Motor neuron (in vitro differentiated cells): Measurements from ENCODE around the gene ABLIM1. TPM values are rescaled to one million over a fixed set of nuclear protein-coding genes. Genes with fewer than 3 reads are reported as not detected.

Experiments used
- ATAC-seq, 8 experiments: fragments of 200-7000 bp; cut with Tn5 transposase; replicated peaks in 6 of 8; 2 replicates each; pipeline ENCODE4 v1.8.0; 2021; ENCODE audit warnings: mild to moderate bottlenecking in 8 of 8, moderate library complexity in 8 of 8
- H3K27ac ChIP-seq, 2 donors: fragments of 250-450 bp; sonication (Bioruptor Pico); 2 replicates each; pipeline ENCODE4 v1.9.0; 2021; ENCODE audit warnings: antibody characterized with exemption in 2 of 2, mild to moderate bottlenecking in 2 of 2, moderate library complexity in 1 of 2
- H3K4me1 ChIP-seq, 2 donors: fragments of 250-450 bp; sonication (Bioruptor Pico); replicated peaks in 1 of 2; 2 replicates each; pipeline ENCODE4 v1.6.1; 2021; ENCODE audit warnings: antibody characterized with exemption in 2 of 2, mild to moderate bottlenecking in 2 of 2, moderate library complexity in 1 of 2
- H3K4me3 ChIP-seq, 5 donors: fragments of 250-450 bp; sonication (Bioruptor Pico); 2 replicates each; pipeline ENCODE4 v1.9.0; 2021; ENCODE audit warnings: antibody characterized with exemption in 5 of 5, mild to moderate bottlenecking in 5 of 5, moderate library complexity in 4 of 5
- WGBS, 10 experiments: fragments of 450-650 bp; shearing (Covaris generic); methylation state at CpG; one replicate each; pipeline ENCODE4 v1.0.0; 2022; 5-methylcytosine and 5-hydroxymethylcytosine counted together
- in situ Hi-C, 9 experiments: fragments of 400-800 bp; cut with MboI; loops; one replicate each; pipeline ENCODE4 v1.15.0; 2021; ENCODE audit warnings: low sequenced_read_pairs in 9 of 9, low pct_unique_long_range_greater_than_20kb in 2 of 9; ENCODE audit not compliant: unreplicated experiment in 9 of 9
- total RNA-seq, 8 experiments: library from RNA; unstranded; fragments of 300-600 nt; gene quantifications; 2 replicates each; pipeline versions ENCODE4 v1.2.3 to v1.2.4, GENCODE V29; 2022

ABLIM1 gene
- total RNA-seq, 8 experiments from 2014 or later = 14.2 to 129 (median 32.4) TPM

DNA sequence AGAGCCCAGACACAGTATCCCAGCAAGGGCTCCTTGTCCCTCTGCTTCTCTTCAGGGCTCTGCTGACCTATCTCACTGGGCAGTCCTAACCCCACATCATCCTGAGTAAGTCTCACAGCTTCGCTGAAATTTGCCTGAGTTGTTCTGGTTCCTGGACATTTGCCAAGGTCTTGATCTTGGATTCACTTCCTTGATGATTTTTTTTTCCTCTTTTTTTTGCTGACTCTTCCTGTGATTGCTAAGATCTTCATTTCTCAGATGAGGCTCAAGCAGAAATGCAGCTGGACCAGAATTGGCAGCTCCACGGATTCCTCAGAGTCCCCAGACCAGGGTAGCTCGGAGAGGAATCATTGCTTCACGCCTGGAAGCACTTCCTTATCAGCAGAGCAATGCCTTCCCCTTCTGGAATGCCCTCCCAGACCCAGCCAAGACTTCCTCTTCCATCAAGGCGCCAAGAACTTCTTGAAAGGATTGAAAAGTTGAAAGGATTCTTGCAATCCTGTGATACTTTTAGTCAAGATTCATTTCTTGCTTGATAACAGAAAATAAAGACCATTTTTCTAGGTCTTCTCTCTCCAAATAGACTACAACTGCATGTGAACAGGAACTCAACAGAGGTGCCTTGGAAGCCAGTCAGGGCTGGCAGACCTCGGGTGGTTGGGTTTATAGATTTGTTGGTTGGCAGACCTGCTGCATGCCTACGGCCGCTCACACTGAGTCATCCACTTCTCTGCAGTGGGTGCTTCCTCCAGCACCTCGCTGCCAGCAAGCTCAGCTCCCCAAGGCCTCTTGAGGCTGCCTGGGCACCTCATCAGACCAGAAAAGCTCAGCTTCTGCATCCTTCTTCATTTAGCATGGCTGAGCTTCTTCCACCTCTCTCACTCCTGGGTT, 244.9 kb downstream of the ABLIM1 start:
- 26 to 100% (median 75%) methylated on average over 1 to 8 of the region's 9 CpGs; no CpG with 5 or more reads in 1 of the 10 experiments for whole genome bisulfite sequencing, 10 experiments
- no peak for ATAC-seq
- Histone ChIP-seq H3K27ac (no peak overlapping the region), H3K4me1 (no peaks in the 10 kb centered on the region), H3K4me3 (no peak overlapping the region)
- in situ Hi-C loops = loop anchor here in 2 of 9 experiments (25.0 kb wide), 1 partner anchor 101 kb away; no protein-coding TSS in a partner anchor

DNA sequence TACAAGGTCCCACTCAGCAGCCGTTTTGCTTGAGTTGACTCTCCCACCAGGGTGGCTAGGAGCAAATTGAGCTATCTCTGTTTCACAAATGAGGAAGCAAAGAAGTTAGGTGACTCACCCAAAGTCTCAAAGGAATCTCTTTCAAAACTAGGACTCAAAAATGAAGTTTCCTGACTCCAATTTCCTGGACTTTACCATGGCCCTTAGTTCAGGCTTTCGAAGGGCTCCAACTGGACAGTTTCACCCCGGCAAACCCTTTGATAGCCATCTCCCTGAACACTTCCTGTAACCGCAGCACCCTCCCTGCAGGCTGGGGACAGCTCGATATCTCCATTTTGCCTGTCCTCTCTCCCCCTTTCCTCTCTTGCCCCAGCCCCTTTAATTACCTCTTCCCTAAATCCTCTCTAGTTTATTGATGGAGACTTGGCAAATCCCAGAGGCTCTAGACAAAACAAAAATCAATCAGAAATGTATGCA, 249.1 kb downstream of the ABLIM1 start:
- 20 to 100% (median 63%) methylated on average over 1 to 5 of the region's 5 CpGs; no CpG with 5 or more reads in 1 of the 10 experiments for WGBS, 10 experiments
- Histone ChIP-seq H3K4me1 (no peaks in the 10 kb centered on the region), H3K27ac (no peak overlapping the region), H3K4me3 (no peak overlapping the region)
- no peak for ATAC-seq
- in situ Hi-C loops = loop anchor here in 2 of 9 experiments (25.0 kb wide), 1 partner anchor 97 kb away; no protein-coding TSS in a partner anchor

GRCh38 chr10:114408112-114408967, 249.7 kb downstream of the ABLIM1 start:
- in situ Hi-C loops = loop anchor here in 2 of 9 experiments (25.0 kb wide), 1 partner anchor 96 kb away; no protein-coding TSS in a partner anchor
- peaks cover 0 to 4% of the 10 kb centered on the region in 2 donors for H3K4me1 ChIP-seq
- H3K4me3 ChIP-seq = no peak overlapping the region
- H3K27ac ChIP-seq = no peak overlapping the region
- WGBS, 10 experiments = 45 to 100% (median 74%) methylated on average over 1 to 7 of the region's 12 CpGs; no CpG with 5 or more reads in 3 of the 10 experiments
- ATAC-seq = no peak

DNA sequence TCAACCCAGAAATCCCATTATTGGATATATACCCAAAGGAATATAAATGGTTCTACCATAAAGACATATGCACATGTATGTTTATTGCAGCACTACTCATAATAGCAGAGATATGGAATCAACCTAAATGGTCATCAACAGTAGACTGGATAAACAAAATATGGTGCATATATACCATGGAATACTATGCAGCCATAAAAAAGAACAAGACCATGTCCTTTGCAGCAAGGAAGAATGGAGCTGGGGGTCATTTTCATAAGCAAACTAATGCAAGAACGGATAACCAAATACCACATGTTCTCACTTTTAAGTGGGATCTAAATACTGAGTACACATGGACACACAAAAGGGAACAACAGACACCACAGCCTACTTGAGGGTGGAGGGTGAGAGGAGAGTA, 251.6 kb downstream of the ABLIM1 start:
- H3K4me3 ChIP-seq = no peak overlapping the region
- in situ Hi-C loops = loop anchor here in 2 of 9 experiments (25.0 kb wide), 1 partner anchor 94 kb away; no protein-coding TSS in a partner anchor
- WGBS, 10 experiments = 29 to 100% (median 79%) methylated on average over 1 of the region's 1 CpG; no CpG with 5 or more reads in 2 of the 10 experiments
- peaks cover 0 to 11% of the 10 kb centered on the region in 2 donors for H3K4me1 ChIP-seq
- H3K27ac ChIP-seq = no peak overlapping the region
- no peak for ATAC-seq

DNA sequence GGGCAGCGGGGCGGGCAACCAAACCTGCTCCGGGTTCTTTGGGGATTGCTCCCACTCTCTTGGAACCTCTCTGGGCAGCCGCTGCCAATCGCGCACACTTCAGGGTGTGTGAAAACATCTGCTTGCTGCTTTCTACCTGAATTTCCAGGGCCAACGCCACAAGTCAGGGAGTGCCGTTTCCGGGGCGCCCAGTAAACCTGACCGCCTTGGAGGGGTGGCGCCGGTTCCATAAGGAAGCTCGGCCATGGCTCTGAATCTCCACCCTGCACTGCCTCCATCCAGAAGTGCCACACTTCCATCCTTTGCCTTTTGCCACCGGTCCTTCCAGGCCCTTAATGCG, 253.1 kb downstream of the ABLIM1 start:
- Histone ChIP-seq H3K27ac (no peak overlapping the region), H3K4me1 (peaks cover 0 to 11% of the 10 kb centered on the region in 2 donors), H3K4me3 (no peak overlapping the region)
- in situ Hi-C loops = loop anchor here in 2 of 9 experiments (25.0 kb wide), 1 partner anchor 93 kb away; no protein-coding TSS in a partner anchor
- 0 to 75% (median 60%) methylated on average over 1 to 12 of the region's 16 CpGs; no CpG with 5 or more reads in 3 of the 10 experiments for WGBS, 10 experiments
- peak in 1 of 8 experiments; percentile 5 for ATAC-seq

GRCh38 chr10:114404171-114405010, 253.7 kb downstream of the ABLIM1 start, which contains the start of gene AFAP1L2:
AFAP1L2 (minus strand) TSS chr10:114404502; CDS start chr10:114404455, 47 bp downstream.
- peak within 1 kb of the TSS; percentile 23 to 34 (median 27) for H3K4me3 ChIP-seq
- H3K4me1 ChIP-seq = peaks cover 0 to 11% of the 10 kb centered on the region in 2 donors
- ATAC-seq = peak; percentile 66 to 80 (median 76)
- in situ Hi-C loops = loop anchor here in 2 of 9 experiments (25.0 kb wide), 1 partner anchor 92 kb away; no protein-coding TSS in a partner anchor
- WGBS, 10 experiments = 0 to 8% (median 0%) methylated on average over 1 to 5 of the region's 88 CpGs; no CpG with 5 or more reads in 7 of the 10 experiments
- no peak within 1 kb of the TSS for H3K27ac ChIP-seq

DNA sequence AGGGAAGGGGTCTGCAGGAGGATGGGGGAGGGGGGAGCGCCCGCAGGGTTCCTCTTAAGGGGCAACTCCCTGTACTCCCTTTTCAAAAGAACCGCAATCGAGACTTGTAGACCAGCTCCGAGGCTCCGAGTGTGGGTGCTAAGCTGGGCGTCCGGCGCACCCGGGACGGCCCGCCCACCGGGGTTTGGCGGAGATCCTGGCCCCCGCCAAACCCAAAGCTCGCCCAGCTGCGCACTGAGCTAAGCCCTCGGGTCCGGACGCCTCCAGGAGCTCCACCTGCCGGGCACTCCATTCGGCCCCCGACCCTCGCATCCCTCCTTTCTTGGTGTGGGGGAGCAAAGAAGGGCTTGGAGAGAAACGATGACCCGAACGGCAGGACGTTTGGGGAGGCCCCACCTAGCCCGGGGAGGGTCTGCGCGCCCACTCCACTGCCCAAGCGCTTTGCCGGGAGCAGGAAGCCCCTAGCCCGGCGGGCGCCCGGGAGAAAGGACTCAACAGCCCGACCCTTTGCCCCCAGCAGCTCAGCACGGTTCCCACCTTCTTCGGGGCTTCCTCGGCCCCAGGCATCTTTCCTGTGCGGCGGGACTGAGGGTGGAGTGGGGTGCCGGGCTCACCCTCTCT, 254.4 kb downstream of the ABLIM1 start:
- Histone ChIP-seq H3K27ac (no peak overlapping the region), H3K4me1 (peaks cover 0 to 11% of the 10 kb centered on the region in 2 donors), H3K4me3 (peak overlapping the region; percentile 23 to 34 (median 27))
- ATAC-seq = peak; percentile 22 to 67 (median 55)
- 0 to 4% (median 0%) methylated on average over 1 to 7 of the region's 44 CpGs; no CpG with 5 or more reads in 6 of the 10 experiments for WGBS, 10 experiments
- in situ Hi-C loops = loop anchor here in 2 of 9 experiments (25.0 kb wide), 1 partner anchor 91 kb away; no protein-coding TSS in a partner anchor

GRCh38 chr10:114402871-114403540, 255.1 kb downstream of the ABLIM1 start:
- Histone ChIP-seq H3K27ac (no peak overlapping the region), H3K4me1 (peaks cover 0 to 11% of the 10 kb centered on the region in 2 donors), H3K4me3 (peak overlapping the region; percentile 23 to 34 (median 27))
- ATAC-seq = peak in 5 of 8 experiments; percentile 2 to 20 (median 15)
- in situ Hi-C loops = loop anchor here in 2 of 9 experiments (25.0 kb wide), 1 partner anchor 91 kb away; no protein-coding TSS in a partner anchor
- 0 to 42% (median 24%) methylated on average over 2 to 14 of the region's 17 CpGs; no CpG with 5 or more reads in 3 of the 10 experiments for WGBS, 10 experiments

DNA sequence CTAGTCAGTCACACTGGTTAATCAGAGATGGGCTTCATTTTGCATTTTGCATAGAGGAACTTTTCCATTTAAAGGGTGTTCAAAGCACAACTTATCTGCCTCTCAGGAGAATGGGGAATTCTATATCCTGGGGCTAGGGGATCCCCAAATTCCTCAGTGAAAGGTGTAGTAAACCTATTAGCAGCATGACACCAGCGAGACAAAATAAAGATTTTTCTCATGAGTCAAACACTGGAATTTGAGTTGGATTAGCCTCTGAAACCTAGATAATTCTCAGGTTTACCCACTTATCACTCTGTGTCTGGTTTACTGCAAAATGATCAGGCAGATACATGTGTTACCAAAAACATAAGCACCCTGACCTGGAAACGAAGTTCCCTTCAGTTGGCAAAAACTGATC, 255.8 kb downstream of the ABLIM1 start:
- 0 to 100% (median 83%) methylated on average over 1 to 2 of the region's 2 CpGs; no CpG with 5 or more reads in 4 of the 10 experiments for WGBS, 10 experiments
- in situ Hi-C loops = loop anchor here in 2 of 9 experiments (25.0 kb wide), 1 partner anchor 90 kb away; no protein-coding TSS in a partner anchor
- H3K4me3 ChIP-seq = no peak overlapping the region
- no peak for ATAC-seq
- H3K4me1 ChIP-seq = peaks cover 0 to 11% of the 10 kb centered on the region in 2 donors
- no peak overlapping the region for H3K27ac ChIP-seq

- ATAC-seq = peak in 3 of 8 experiments; percentile 2 to 6 (median 3)
- Histone ChIP-seq H3K27ac (no peak overlapping the region), H3K4me3 (no peak overlapping the region), H3K4me1 (peaks cover 0 to 11% of the 10 kb centered on the region in 2 donors)
- WGBS, 10 experiments = 0 to 100% (median 60%) methylated on average over 1 to 7 of the region's 7 CpGs; no CpG with 5 or more reads in 1 of the 10 experiments
- in situ Hi-C loops = loop anchor here in 2 of 9 experiments (25.0 kb wide), 1 partner anchor 89 kb away; no protein-coding TSS in a partner anchor
Measured at GRCh38 chr10:114401195-114401791, 256.8 kb downstream of the ABLIM1 start.
